Smooth muscle cell (in vitro differentiated cells): ENCODE data around the gene SDK1. TPM values are rescaled to one million over a fixed set of nuclear protein-coding genes. Genes with fewer than 3 reads are reported as not detected.

Experiments
- DNase-seq: peaks from one replicate; lab custom pipeline; 2025; ENCODE audit not compliant: unreplicated experiment; lab: John Stamatoyannopoulos, UW
- H2AFZ ChIP-seq: fragments of 200-600 bp; sonication (generic); 2 replicates; pipeline ENCODE4 v1.6.0; 2016; ENCODE audit warnings: antibody characterized with exemption, low read depth, mild to moderate bottlenecking
- H3F3A ChIP-seq: fragments of 200-600 bp; sonication (generic); 2 replicates; pipeline ENCODE4 v1.6.0; 2017; ENCODE audit warnings: antibody characterized with exemption, low read depth
- H3K27ac ChIP-seq: fragments of 200-600 bp; sonication (generic); 2 replicates; pipeline ENCODE4 v1.5.1; 2016; ENCODE audit warnings: low read depth, mild to moderate bottlenecking
- H3K27me3 ChIP-seq: fragments of 200-600 bp; sonication (generic); 2 replicates; pipeline ENCODE4 v1.6.1; 2016; ENCODE audit warnings: low read depth, mild to moderate bottlenecking
- H3K36me3 ChIP-seq: fragments of 200-600 bp; sonication (generic); 2 replicates; pipeline ENCODE4 v1.5.1; 2016; ENCODE audit warnings: low read depth
- H3K4me1 ChIP-seq: fragments of 200-600 bp; sonication (generic); 2 replicates; pipeline ENCODE4 v1.5.1; 2016; ENCODE audit warnings: low read depth
- H3K4me2 ChIP-seq: fragments of 200-600 bp; sonication (generic); 2 replicates; pipeline ENCODE4 v1.6.0; 2016; ENCODE audit warnings: mild to moderate bottlenecking
- H3K4me3 ChIP-seq: fragments of 200-600 bp; sonication (generic); 2 replicates; pipeline ENCODE4 v1.5.1; 2016; ENCODE audit warnings: mild to moderate bottlenecking
- H3K79me2 ChIP-seq: fragments of 200-600 bp; sonication (generic); 2 replicates; pipeline ENCODE4 v1.6.0; 2016; ENCODE audit warnings: low read depth, mild to moderate bottlenecking
- H3K9ac ChIP-seq: fragments of 200-600 bp; sonication (generic); 2 replicates; pipeline ENCODE4 v1.6.0; 2016; ENCODE audit warnings: low read depth
- H3K9me3 ChIP-seq: fragments of 200-600 bp; sonication (generic); replicated peaks from 2 replicates; pipeline ENCODE4 v1.5.1; 2016; ENCODE audit warnings: low read depth
- H4K20me1 ChIP-seq: fragments of 200-600 bp; sonication (generic); 2 replicates; pipeline ENCODE4 v1.6.0; 2016; ENCODE audit warnings: low read depth
- WGBS: methylation state at CpG from one replicate; pipeline ENCODE4 v1.1.7; 2016; ENCODE audit warnings: low lambda C conversion rate; 5-methylcytosine and 5-hydroxymethylcytosine counted together
- polyA plus RNA-seq: library from polyadenylated mRNA; unstranded; fragments of >200 nt; fragmentation: Nextera tagmentation; extraction: Ambion mirVana; gene quantifications from 2 replicates; pipeline ENCODE4 v1.2.1, GENCODE V29; 2016
- total RNA-seq: library from RNA; depleted of rRNA; stranded (reverse); fragments of >200 nt; gene quantifications from 2 replicates; pipeline ENCODE4 v1.2.3, GENCODE V29; 2014
- TF ChIP-seq, protein P1 (sequence below): fragments of 200-600 bp; sonication (generic); IDR thresholded peaks from 2 replicates; pipeline ENCODE4 v1.5.1; 2017; ENCODE audit warnings: borderline replicate concordance, mild to moderate bottlenecking, antibody characterized with exemption; ENCODE audit not compliant: insufficient read depth, poor library complexity, severe bottlenecking

The SDK1 gene
- total and polyA plus RNA-seq, 2 experiments from 2014 or later = 1.1 to 2.5 TPM

DNA sequence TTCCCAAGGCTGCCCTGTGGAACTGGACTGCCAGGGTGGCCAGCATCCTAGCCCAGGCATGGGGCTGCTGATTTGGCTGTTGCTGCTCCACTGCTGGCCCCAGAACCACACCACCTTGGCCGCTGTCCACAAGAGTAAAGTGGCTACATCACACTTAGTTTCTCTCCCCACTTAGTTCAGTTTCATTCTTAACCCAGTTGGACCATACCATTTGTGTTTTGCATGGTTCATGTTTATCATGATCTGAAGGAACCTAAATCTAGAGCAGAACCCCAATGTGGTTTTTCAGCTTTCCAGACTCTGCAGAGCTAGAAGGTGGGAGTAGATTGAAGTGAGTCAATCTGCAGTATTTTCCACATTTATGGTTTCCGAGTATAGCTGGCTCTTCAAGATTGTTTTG, 32.8 kb downstream of the SDK1 start:
- Histone ChIP-seq H3K79me2 (no peaks in the 10 kb centered on the region), H3K9me3 (no peaks in the 10 kb centered on the region), H3K4me3 (no peak overlapping the region), H3K4me1 (no peaks in the 10 kb centered on the region), H3K36me3 (no peaks in the 10 kb centered on the region), H3K4me2 (no peak overlapping the region), H3K27ac (no peak overlapping the region), H3K9ac (no peak overlapping the region), H2AFZ (no peak overlapping the region), H4K20me1 (no peaks in the 10 kb centered on the region), H3K27me3 (no peaks in the 10 kb centered on the region), H3F3A (no peaks in the 10 kb centered on the region)
- no peak for DNase-seq
- WGBS = 97% methylated on average over 2 of the region's 2 CpGs
- TF ChIP-seq, protein P1, sequence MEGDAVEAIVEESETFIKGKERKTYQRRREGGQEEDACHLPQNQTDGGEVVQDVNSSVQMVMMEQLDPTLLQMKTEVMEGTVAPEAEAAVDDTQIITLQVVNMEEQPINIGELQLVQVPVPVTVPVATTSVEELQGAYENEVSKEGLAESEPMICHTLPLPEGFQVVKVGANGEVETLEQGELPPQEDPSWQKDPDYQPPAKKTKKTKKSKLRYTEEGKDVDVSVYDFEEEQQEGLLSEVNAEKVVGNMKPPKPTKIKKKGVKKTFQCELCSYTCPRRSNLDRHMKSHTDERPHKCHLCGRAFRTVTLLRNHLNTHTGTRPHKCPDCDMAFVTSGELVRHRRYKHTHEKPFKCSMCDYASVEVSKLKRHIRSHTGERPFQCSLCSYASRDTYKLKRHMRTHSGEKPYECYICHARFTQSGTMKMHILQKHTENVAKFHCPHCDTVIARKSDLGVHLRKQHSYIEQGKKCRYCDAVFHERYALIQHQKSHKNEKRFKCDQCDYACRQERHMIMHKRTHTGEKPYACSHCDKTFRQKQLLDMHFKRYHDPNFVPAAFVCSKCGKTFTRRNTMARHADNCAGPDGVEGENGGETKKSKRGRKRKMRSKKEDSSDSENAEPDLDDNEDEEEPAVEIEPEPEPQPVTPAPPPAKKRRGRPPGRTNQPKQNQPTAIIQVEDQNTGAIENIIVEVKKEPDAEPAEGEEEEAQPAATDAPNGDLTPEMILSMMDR = no peak

DNA sequence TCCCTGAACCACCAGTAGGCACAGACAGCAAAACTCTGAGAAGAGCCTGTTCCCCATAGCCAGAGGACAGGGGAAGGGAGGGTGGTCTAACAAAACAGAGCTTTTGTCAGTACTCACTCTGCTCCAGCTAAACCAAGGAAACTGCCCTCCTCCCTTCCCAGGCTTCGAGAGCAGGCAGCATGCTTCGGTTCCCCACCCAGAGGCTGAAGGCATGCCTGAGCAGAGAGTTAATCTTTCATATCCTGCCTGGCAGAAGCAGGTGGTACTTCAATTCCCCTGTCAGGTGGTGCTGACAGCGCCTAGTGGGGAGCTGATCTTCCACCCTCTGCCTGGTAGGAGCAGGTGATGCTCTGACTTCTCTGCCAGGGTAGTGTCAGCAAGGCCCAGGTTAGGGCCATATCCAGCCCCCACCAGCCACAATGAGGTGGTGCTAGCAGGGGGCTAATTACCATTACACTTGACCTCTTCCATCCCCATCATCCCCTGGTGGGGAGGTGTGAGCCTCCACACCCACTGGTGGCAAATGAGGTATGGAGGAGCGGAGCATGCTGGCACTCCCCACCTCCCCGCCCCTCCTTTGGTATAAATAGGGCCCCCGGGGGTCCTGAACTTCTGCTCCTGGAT, 35.1 kb downstream of the SDK1 start:
- TF ChIP-seq, protein P1 = no peak
- no peaks in the 10 kb centered on the region for H3K79me2 ChIP-seq
- no peak overlapping the region for H3K4me3 ChIP-seq
- H3F3A ChIP-seq = no peaks in the 10 kb centered on the region
- H2AFZ ChIP-seq = no peak overlapping the region
- H3K4me1 ChIP-seq = no peaks in the 10 kb centered on the region
- no peaks in the 10 kb centered on the region for H3K36me3 ChIP-seq
- no peaks in the 10 kb centered on the region for H3K27me3 ChIP-seq
- H3K27ac ChIP-seq = no peak overlapping the region
- H4K20me1 ChIP-seq = no peaks in the 10 kb centered on the region
- 91% methylated on average over 6 of the region's 6 CpGs for WGBS
- no peak overlapping the region for H3K9ac ChIP-seq
- H3K9me3 ChIP-seq = no peaks in the 10 kb centered on the region
- DNase-seq = no peak
- H3K4me2 ChIP-seq = no peak overlapping the region

DNA sequence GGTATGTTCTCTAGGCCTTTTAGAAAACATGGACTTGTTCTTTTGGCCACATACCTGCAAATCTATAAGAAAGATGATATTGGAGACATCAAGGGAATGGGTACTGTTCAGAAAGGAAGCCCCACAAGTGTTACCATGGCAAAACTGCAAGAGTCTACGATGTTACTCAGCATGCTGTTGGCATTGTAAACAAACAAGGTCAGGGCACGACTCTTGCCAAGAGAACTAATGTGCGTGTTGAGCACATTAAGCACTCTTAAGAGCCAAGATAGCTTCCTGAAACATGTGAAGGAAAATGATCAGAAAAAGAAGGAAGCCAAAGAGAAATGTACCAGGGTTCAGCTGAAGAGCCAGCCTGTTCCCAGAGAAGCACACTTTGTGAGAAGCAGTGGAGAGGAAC, 37.1 kb downstream of the SDK1 start:
- no peaks in the 10 kb centered on the region for H4K20me1 ChIP-seq
- no peaks in the 10 kb centered on the region for H3K79me2 ChIP-seq
- no peak overlapping the region for H3K4me3 ChIP-seq
- no peaks in the 10 kb centered on the region for H3K9me3 ChIP-seq
- TF ChIP-seq, protein P1 = no peak
- no peak overlapping the region for H3K9ac ChIP-seq
- no peak overlapping the region for H3K27ac ChIP-seq
- no peak overlapping the region for H2AFZ ChIP-seq
- no peaks in the 10 kb centered on the region for H3K4me1 ChIP-seq
- H3F3A ChIP-seq = no peaks in the 10 kb centered on the region
- 93% methylated on average over 3 of the region's 3 CpGs for WGBS
- no peak overlapping the region for H3K4me2 ChIP-seq
- no peak for DNase-seq
- H3K36me3 ChIP-seq = no peaks in the 10 kb centered on the region
- no peaks in the 10 kb centered on the region for H3K27me3 ChIP-seq
